HEK293T (cell line): ENCODE data around the gene PKLR.

Experiments used
- CTCF ChIA-PET: fragments of 350-600 bp; formaldehyde crosslinking; extraction: SDS; loops from one replicate; lab custom pipeline; 2021; ENCODE audit warnings: antibody characterized with exemption, inconsistent platforms; lab: Yijun Ruan, JAX
- POLR2A ChIA-PET: fragments of 350-600 bp; formaldehyde crosslinking; extraction: SDS; loops from one replicate; lab custom pipeline; 2020; ENCODE audit warnings: antibody characterized with exemption, inconsistent platforms; lab: Yijun Ruan, JAX
- DNase-seq: peaks from one replicate; pipeline ENCODE4 v3.0.0; 2012; ENCODE audit warnings: mixed read lengths; ENCODE audit errors: extremely low spot score
- ARNT ChIP-seq: fragments of 450-650 bp; IDR thresholded peaks from 2 replicates; pipeline ENCODE4 v1.6.1; 2017; ENCODE audit warnings: mild to moderate bottlenecking
- BHLHE40 ChIP-seq: fragments of 450-650 bp; IDR thresholded peaks from 2 replicates; pipeline ENCODE4 v1.6.1; 2016; ENCODE audit warnings: mild to moderate bottlenecking, moderate library complexity, borderline replicate concordance
- CTBP1 ChIP-seq: fragments of 450-650 bp; IDR thresholded peaks from 2 replicates; pipeline ENCODE4 v1.6.1; 2016; ENCODE audit warnings: borderline replicate concordance
- ELF4 ChIP-seq: fragments of 450-650 bp; IDR thresholded peaks from 2 replicates; pipeline ENCODE4 v1.6.1; 2017; ENCODE audit warnings: antibody characterized with exemption
- FOXA1 ChIP-seq: fragments of 450-650 bp; IDR thresholded peaks from 2 replicates; pipeline ENCODE4 v1.6.1; 2016; ENCODE audit warnings: mild to moderate bottlenecking
- FOXK2 ChIP-seq: fragments of 450-650 bp; IDR thresholded peaks from 2 replicates; pipeline ENCODE4 v1.6.1; 2016; ENCODE audit warnings: mild to moderate bottlenecking
- FOXM1 ChIP-seq: fragments of 450-650 bp; IDR thresholded peaks from 2 replicates; pipeline ENCODE4 v1.6.1; 2017; ENCODE audit warnings: mild to moderate bottlenecking, borderline replicate concordance
- HDGF ChIP-seq: fragments of 450-650 bp; IDR thresholded peaks from 2 replicates; pipeline ENCODE4 v1.6.1; 2017; ENCODE audit warnings: antibody characterized with exemption, borderline replicate concordance
- L3MBTL2 ChIP-seq: fragments of 450-650 bp; conservative IDR thresholded peaks from 2 replicates; pipeline ENCODE4 v1.6.1; 2016; ENCODE audit warnings: mild to moderate bottlenecking
- LEF1 ChIP-seq: fragments of 450-650 bp; IDR thresholded peaks from 2 replicates; pipeline ENCODE4 v1.6.1; 2017; ENCODE audit warnings: mild to moderate bottlenecking, borderline replicate concordance
- NFRKB ChIP-seq: fragments of 450-650 bp; IDR thresholded peaks from 2 replicates; pipeline ENCODE4 v1.6.1; 2016; ENCODE audit warnings: mild to moderate bottlenecking, moderate library complexity
- PKNOX1 ChIP-seq: fragments of 450-650 bp; IDR thresholded peaks from 2 replicates; pipeline ENCODE4 v1.6.1; 2016
- SP1 ChIP-seq: fragments of 450-650 bp; IDR thresholded peaks from 2 replicates; pipeline ENCODE4 v1.6.1; 2017
- SUZ12 ChIP-seq: fragments of 450-650 bp; IDR thresholded peaks from 2 replicates; pipeline ENCODE4 v1.6.1; 2016; ENCODE audit warnings: mild to moderate bottlenecking
- TARDBP ChIP-seq: fragments of 450-650 bp; IDR thresholded peaks from 2 replicates; pipeline ENCODE4 v1.6.1; 2016
- ZNF384 ChIP-seq: fragments of 450-650 bp; IDR thresholded peaks from 2 replicates; pipeline ENCODE4 v1.6.1; 2016

The PKLR gene

GRCh38 chr1:155300553-155301329 is 497 bp downstream of the PKLR start:
- ChIA-PET POLR2A (interaction anchor here (1.0 to 1.4 kb wide), 2 partner anchors 27 to 39 kb away, joined by 3 to 4 read pairs; partner anchors contain the start of genes CLK2 and SCAMP3), CTCF (interaction anchor here (1.6 kb wide), 1 partner anchor 24 kb away, joined by 4 read pairs; no protein-coding TSS in a partner anchor)
- no peak for DNase-seq

GRCh38 chr1:155300024-155300423 is 1.2 kb downstream of the PKLR start:
- TF ChIP-seq NFRKB (no peak), TARDBP (no peak)
- POLR2A ChIA-PET = interaction anchor here (1.4 kb wide), 1 partner anchor 26 kb away, joined by 4 read pairs; the partner anchor contains the start of gene CLK2
- no peak for DNase-seq
- CTCF ChIA-PET = interaction anchor here (1.6 kb wide), 1 partner anchor 23 kb away, joined by 4 read pairs; no protein-coding TSS in a partner anchor

More at GRCh38 chr1:155300553-155301329, 497 bp downstream of the PKLR start:
- TF ChIP-seq LEF1 (no peak), ARNT (no peak), L3MBTL2 (no peak), TARDBP (no peak), HDGF (no peak), CTBP1 (no peak), ZNF384 (no peak), FOXA1 (no peak), SUZ12 (no peak), FOXM1 (no peak), BHLHE40 (no peak), PKNOX1 (no peak), SP1 (no peak), FOXK2 (no peak), NFRKB (no peak), ELF4 (no peak)

- ChIA-PET POLR2A (interaction anchor here (1.3 to 1.4 kb wide), 2 partner anchors 11 to 21 kb away, joined by 4 read pairs; partner anchors contain the start of gene FDPS), CTCF (interaction anchor here (0.7 to 1.0 kb wide), 2 partner anchors 12 to 19 kb away, joined by 3 to 4 read pairs; no protein-coding TSS in a partner anchor)
- TF ChIP-seq FOXM1 = no peak
- TF ChIP-seq CTBP1 = no peak
- no peak for TF ChIP-seq ZNF384
- no peak for TF ChIP-seq HDGF
- DNase-seq = no peak
Observed at GRCh38 chr1:155297384-155297783, 3.9 kb downstream of the PKLR start.

GRCh38 chr1:155296661-155297060 is 4.6 kb downstream of the PKLR start:
- ChIA-PET CTCF (no interaction called here), POLR2A (interaction anchor here (1.3 kb wide), 1 partner anchor 20 kb away, joined by 4 read pairs; no protein-coding TSS in a partner anchor)
- TF ChIP-seq HDGF = no peak
- TF ChIP-seq SUZ12 = no peak
- no peak for TF ChIP-seq PKNOX1
- TF ChIP-seq ZNF384 = no peak
- no peak for TF ChIP-seq NFRKB
- TF ChIP-seq FOXK2 = no peak
- no peak for TF ChIP-seq LEF1
- no peak for TF ChIP-seq BHLHE40
- no peak for TF ChIP-seq TARDBP
- TF ChIP-seq SP1 = no peak
- no peak for TF ChIP-seq ARNT
- TF ChIP-seq ELF4 = no peak
- DNase-seq = no peak

GRCh38 chr1:155295942-155296267 is 5.3 kb downstream of the PKLR start:
- no peak for DNase-seq
- POLR2A ChIA-PET = no interaction called here
- TF ChIP-seq ARNT = no peak
- no peak for TF ChIP-seq SUZ12
- TF ChIP-seq SP1 = no peak
- no peak for TF ChIP-seq CTBP1
- TF ChIP-seq ELF4 = no peak
- no peak for TF ChIP-seq PKNOX1
- TF ChIP-seq TARDBP = no peak
- no peak for TF ChIP-seq L3MBTL2
- TF ChIP-seq FOXM1 = no peak
- TF ChIP-seq LEF1 = no peak
- no peak for TF ChIP-seq BHLHE40
- TF ChIP-seq NFRKB = no peak
- no peak for TF ChIP-seq HDGF
- TF ChIP-seq FOXA1 = no peak
- no peak for TF ChIP-seq FOXK2
- TF ChIP-seq ZNF384 = no peak
- CTCF ChIA-PET = no interaction called here

- ChIA-PET POLR2A (no interaction called here), CTCF (no interaction called here)
- DNase-seq = no peak
- no peak for TF ChIP-seq HDGF
- TF ChIP-seq FOXA1 = no peak
- TF ChIP-seq BHLHE40 = no peak
- no peak for TF ChIP-seq FOXK2
- TF ChIP-seq TARDBP = no peak
- no peak for TF ChIP-seq ELF4
- no peak for TF ChIP-seq ARNT
- TF ChIP-seq LEF1 = no peak
- no peak for TF ChIP-seq PKNOX1
- no peak for TF ChIP-seq SUZ12
- no peak for TF ChIP-seq ZNF384
- no peak for TF ChIP-seq SP1
- TF ChIP-seq CTBP1 = no peak
- TF ChIP-seq FOXM1 = no peak
- TF ChIP-seq NFRKB = no peak
- TF ChIP-seq L3MBTL2 = no peak
Observed at GRCh38 chr1:155295183-155295941, 5.9 kb downstream of the PKLR start.
